KOPT-K1 (cell line): ENCODE results near the gene THBS1.

Experiments
- H3K27ac ChIP-seq: fragments of 200-600 bp; sonication (generic); 2 replicates; pipeline ENCODE4 v1.5.1; 2016; ENCODE audit warnings: antibody characterized with exemption, mild to moderate bottlenecking, low read depth, low read length; ENCODE audit not compliant: poor library complexity, severe bottlenecking
- H3K36me3 ChIP-seq: fragments of 200-600 bp; sonication (generic); 2 replicates; pipeline ENCODE4 v1.5.1; 2017; ENCODE audit warnings: antibody characterized with exemption, mild to moderate bottlenecking, low read length, moderate library complexity; ENCODE audit not compliant: insufficient read depth
- H3K9me3 ChIP-seq: fragments of 200-600 bp; sonication (generic); 2 replicates; pipeline ENCODE4 v1.5.1; 2017; ENCODE audit warnings: antibody characterized with exemption, low read length, mild to moderate bottlenecking; ENCODE audit not compliant: insufficient read depth, poor library complexity, severe bottlenecking

THBS1 gene

GRCh38 chr15:39582286-39582976, 1.6 kb downstream of the THBS1 start:
- Histone ChIP-seq H3K9me3 (peaks cover 4% of the 10 kb centered on the region), H3K27ac (no peak overlapping the region), H3K36me3 (no peaks in the 10 kb centered on the region)

- Histone ChIP-seq H3K27ac (no peak overlapping the region), H3K36me3 (no peaks in the 10 kb centered on the region), H3K9me3 (peaks cover 4% of the 10 kb centered on the region)
Measured at GRCh38 chr15:39582977-39583595, 2.2 kb downstream of the THBS1 start.

GRCh38 chr15:39583596-39584265, 2.9 kb downstream of the THBS1 start:
- Histone ChIP-seq H3K27ac (no peak overlapping the region), H3K36me3 (no peaks in the 10 kb centered on the region), H3K9me3 (peaks cover 4% of the 10 kb centered on the region)

GRCh38 chr15:39584266-39584659, 3.4 kb downstream of the THBS1 start:
- Histone ChIP-seq H3K9me3 (peaks cover 4% of the 10 kb centered on the region), H3K36me3 (no peaks in the 10 kb centered on the region), H3K27ac (no peak overlapping the region)

- H3K9me3 ChIP-seq, result peaks cover 1% of the 10 kb centered on the region
- H3K27ac ChIP-seq, result no peak overlapping the region
- no peaks in the 10 kb centered on the region for H3K36me3 ChIP-seq
Measured at GRCh38 chr15:39584662-39585388, 3.9 kb downstream of the THBS1 start.

- Histone ChIP-seq H3K9me3 (no peaks in the 10 kb centered on the region), H3K27ac (no peak overlapping the region), H3K36me3 (no peaks in the 10 kb centered on the region)
Measured at GRCh38 chr15:39585389-39585841, 4.5 kb downstream of the THBS1 start.

- Histone ChIP-seq H3K36me3 (no peaks in the 10 kb centered on the region), H3K27ac (no peak overlapping the region)
Measured at GRCh38 chr15:39585871-39586301, 5.0 kb downstream of the THBS1 start.

GRCh38 chr15:39586387-39587095, 5.7 kb downstream of the THBS1 start:
- H3K9me3 ChIP-seq, result no peaks in the 10 kb centered on the region
- H3K27ac ChIP-seq, result no peak overlapping the region
- H3K36me3 ChIP-seq, result no peaks in the 10 kb centered on the region

More at GRCh38 chr15:39585871-39586301, 5.0 kb downstream of the THBS1 start:
- H3K9me3 ChIP-seq, result no peaks in the 10 kb centered on the region

GRCh38 chr15:39587096-39587721, 6.3 kb downstream of the THBS1 start:
- Histone ChIP-seq H3K27ac (no peak overlapping the region), H3K9me3 (no peaks in the 10 kb centered on the region), H3K36me3 (no peaks in the 10 kb centered on the region)

- no peak overlapping the region for H3K27ac ChIP-seq
- H3K9me3 ChIP-seq, result no peaks in the 10 kb centered on the region
- H3K36me3 ChIP-seq, result no peaks in the 10 kb centered on the region
Measured at GRCh38 chr15:39587731-39588530, 7.1 kb downstream of the THBS1 start.

- H3K36me3 ChIP-seq, result no peaks in the 10 kb centered on the region
- H3K9me3 ChIP-seq, result no peaks in the 10 kb centered on the region
- H3K27ac ChIP-seq, result no peak overlapping the region
Measured at GRCh38 chr15:39588531-39589192, 7.8 kb downstream of the THBS1 start.

GRCh38 chr15:39589193-39589814, 8.4 kb downstream of the THBS1 start:
- H3K27ac ChIP-seq, result no peak overlapping the region
- no peaks in the 10 kb centered on the region for H3K36me3 ChIP-seq
- no peaks in the 10 kb centered on the region for H3K9me3 ChIP-seq
